K562 (cell line): Measurements from ENCODE around the gene XPC. TPM values are rescaled to one million over a fixed set of nuclear protein-coding genes. Genes with fewer than 3 reads are reported as not detected.

Experiments
- ARID2 ChIP-seq: fragments of 450-650 bp; IDR thresholded peaks from 2 replicates; pipeline ENCODE4 v1.6.1; 2017; ENCODE audit warnings: antibody characterized with exemption, mild to moderate bottlenecking
- DIDO1 ChIP-seq: fragments of 450-650 bp; IDR thresholded peaks from 2 replicates; pipeline ENCODE4 v1.6.1; 2016; ENCODE audit warnings: low read depth, missing biosample characterization, missing genetic modification characterization
- HEY1 ChIP-seq: fragments of 250-450 bp; sonication (Bioruptor Pico); IDR thresholded peaks from 2 replicates; pipeline ENCODE4 v1.5.0; 2020; ENCODE audit warnings: mild to moderate bottlenecking, moderate library complexity, borderline replicate concordance
- LCOR ChIP-seq: sonication (generic); formaldehyde crosslinking; IDR thresholded peaks from 2 replicates; pipeline ENCODE4 v1.8.0; 2022; ENCODE audit warnings: mild to moderate bottlenecking, missing genetic modification reagents
- NEUROD1 ChIP-seq: fragments of 150-350 bp; IDR thresholded peaks from 2 replicates; pipeline ENCODE4 v1.6.1; 2014; ENCODE audit warnings: borderline replicate concordance, low read length, low read depth; ENCODE audit not compliant: partially characterized antibody
- PHB ChIP-seq: fragments of 250-450 bp; sonication (Bioruptor Pico); IDR thresholded peaks from 2 replicates; pipeline ENCODE4 v1.5.0; 2021
- RBM15 ChIP-seq: fragments of 200-400 bp; formaldehyde crosslinking; IDR thresholded peaks from 2 replicates; pipeline ENCODE4 v1.6.1; 2018; ENCODE audit warnings: mild to moderate bottlenecking, low read length, moderate library complexity; ENCODE audit not compliant: insufficient read depth
- SMARCB1 ChIP-seq: IDR thresholded peaks from 2 replicates; pipeline ENCODE4 v1.6.1; 2011; ENCODE audit warnings: improper control_type of control experiment, low read depth; ENCODE audit not compliant: insufficient read length
- SUPT5H ChIP-seq: fragments of 450-650 bp; IDR thresholded peaks from 2 replicates; pipeline ENCODE4 v1.6.1; 2016
- TEAD2 ChIP-seq: fragments of 450-650 bp; IDR thresholded peaks from 2 replicates; pipeline ENCODE4 v1.6.1; 2016; ENCODE audit warnings: missing genetic modification characterization, control low read depth, missing compliant biosample characterization
- ZBTB7A ChIP-seq: IDR thresholded peaks from 2 replicates; pipeline ENCODE4 v1.6.1; 2011; ENCODE audit warnings: low read depth, mild to moderate bottlenecking, low read length, moderate library complexity, borderline replicate concordance; ENCODE audit not compliant: control insufficient read depth
- ZKSCAN1 ChIP-seq: fragments of 150-350 bp; IDR thresholded peaks from 2 replicates; pipeline ENCODE4 v1.6.1; 2016; ENCODE audit warnings: low read depth, low read length
- ZNF232 ChIP-seq: sonication (generic); formaldehyde crosslinking; IDR thresholded peaks from 2 replicates; pipeline ENCODE4 v1.8.0; 2022; ENCODE audit warnings: mild to moderate bottlenecking, missing genetic modification reagents
- polyA plus RNA-seq, 8 experiments: library from polyadenylated mRNA; depleted of rRNA in 4 of 8; stranded (reverse) in 5 of 8; unstranded in 3 of 8; fragments of >200 nt; fragmentation: Nextera tagmentation in 2 of 8; fragmentation: Illumina TruSeq in 1 of 8; extraction: Ambion mirVana in 2 of 8; extraction: Trizol in 1 of 8; gene quantifications; 2 replicates each; pipeline versions ENCODE4 v1.2.1 to v1.2.3, GENCODE V29; 2011 to 2014; ENCODE audit warnings: inconsistent platforms in 1 of 8, missing spikeins in 1 of 8
- total RNA-seq, 7 experiments: library from RNA; depleted of rRNA in 6 of 7; stranded (reverse); fragments of >200 nt in 6 of 7; fragmentation: Illumina TruSeq in 2 of 7; extraction: Trizol in 2 of 7; gene quantifications; 2 replicates each; pipeline versions ENCODE4 v1.2.1 to v1.2.3, GENCODE V29; 2011 to 2021; ENCODE audit warnings: low replicate concordance in 1 of 7
- TF ChIP-seq, protein P1 (sequence below): sonication (generic); formaldehyde crosslinking; IDR thresholded peaks from 2 replicates; pipeline ENCODE4 v1.9.0; 2022; ENCODE audit warnings: mild to moderate bottlenecking, missing genetic modification reagents
- TF ChIP-seq, protein P2 (sequence below): sonication (generic); formaldehyde crosslinking; IDR thresholded peaks from 2 replicates; pipeline ENCODE4 v1.8.0; 2022; ENCODE audit warnings: mild to moderate bottlenecking, low read depth, missing genetic modification reagents
- TF ChIP-seq, protein P3 (sequence below): IDR thresholded peaks from 2 replicates; pipeline ENCODE4 v1.6.1; 2016; ENCODE audit warnings: missing genetic modification characterization, missing compliant biosample characterization
- TF ChIP-seq, protein P4 (sequence below): fragments of 250-450 bp; sonication (Bioruptor Pico); IDR thresholded peaks from 2 replicates; pipeline ENCODE4 v1.8.0; 2021; ENCODE audit warnings: moderate library complexity, mild to moderate bottlenecking, inconsistent platforms

XPC gene
- total and polyA plus RNA-seq, 9 of the 15 experiments (the other 6 are each of a cell fraction or from before 2014, with no cell fraction given), result 3.8 to 54.7 (median 41.3) TPM

DNA sequence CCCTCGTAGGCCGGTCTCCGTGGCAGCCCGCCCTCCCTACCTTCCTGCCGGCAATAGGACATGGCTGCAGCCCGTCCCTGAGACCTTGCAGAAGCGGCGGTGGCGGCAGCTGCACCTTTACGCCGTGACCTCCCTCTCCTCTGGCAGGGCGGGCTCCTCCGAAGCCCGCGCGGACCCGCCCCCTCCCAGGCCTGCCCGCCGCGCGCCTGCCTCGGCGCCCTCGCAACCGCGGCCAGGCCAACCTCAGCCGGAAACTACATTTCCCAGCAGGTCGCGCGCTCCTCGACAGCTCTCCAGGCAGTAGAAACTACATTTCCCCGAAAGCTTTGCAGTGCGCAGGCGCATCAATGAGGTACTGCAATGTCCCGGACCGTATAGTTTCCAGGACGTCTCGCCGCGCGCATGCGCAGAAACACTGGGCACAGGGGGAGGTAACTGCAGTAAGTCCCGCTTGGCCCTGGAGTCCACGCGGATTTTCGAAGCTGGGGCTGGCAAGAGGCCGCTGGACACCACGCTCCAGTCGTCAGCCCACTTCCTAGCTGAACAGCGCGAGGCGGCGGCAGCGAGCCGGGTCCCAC lies 53.7 kb downstream of the XPC start, which contains the start of the genes CHCHD4 and TMEM43 (continued):
- TF ChIP-seq, protein P1, sequence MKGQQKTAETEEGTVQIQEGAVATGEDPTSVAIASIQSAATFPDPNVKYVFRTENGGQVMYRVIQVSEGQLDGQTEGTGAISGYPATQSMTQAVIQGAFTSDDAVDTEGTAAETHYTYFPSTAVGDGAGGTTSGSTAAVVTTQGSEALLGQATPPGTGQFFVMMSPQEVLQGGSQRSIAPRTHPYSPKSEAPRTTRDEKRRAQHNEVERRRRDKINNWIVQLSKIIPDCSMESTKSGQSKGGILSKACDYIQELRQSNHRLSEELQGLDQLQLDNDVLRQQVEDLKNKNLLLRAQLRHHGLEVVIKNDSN (CRISPR knock-in tag), result no peak
- no peak for TF ChIP-seq NEUROD1
- no peak for TF ChIP-seq DIDO1
- no peak for TF ChIP-seq ARID2
- TF ChIP-seq, protein P2, sequence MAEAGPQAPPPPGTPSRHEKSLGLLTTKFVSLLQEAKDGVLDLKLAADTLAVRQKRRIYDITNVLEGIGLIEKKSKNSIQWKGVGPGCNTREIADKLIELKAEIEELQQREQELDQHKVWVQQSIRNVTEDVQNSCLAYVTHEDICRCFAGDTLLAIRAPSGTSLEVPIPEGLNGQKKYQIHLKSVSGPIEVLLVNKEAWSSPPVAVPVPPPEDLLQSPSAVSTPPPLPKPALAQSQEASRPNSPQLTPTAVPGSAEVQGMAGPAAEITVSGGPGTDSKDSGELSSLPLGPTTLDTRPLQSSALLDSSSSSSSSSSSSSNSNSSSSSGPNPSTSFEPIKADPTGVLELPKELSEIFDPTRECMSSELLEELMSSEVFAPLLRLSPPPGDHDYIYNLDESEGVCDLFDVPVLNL (CRISPR knock-in tag), result peak; percentile 50; the same call in 1 of the 2 replicates
- no peak for TF ChIP-seq PHB (CRISPR knock-in tag)
- TF ChIP-seq, protein P3, sequence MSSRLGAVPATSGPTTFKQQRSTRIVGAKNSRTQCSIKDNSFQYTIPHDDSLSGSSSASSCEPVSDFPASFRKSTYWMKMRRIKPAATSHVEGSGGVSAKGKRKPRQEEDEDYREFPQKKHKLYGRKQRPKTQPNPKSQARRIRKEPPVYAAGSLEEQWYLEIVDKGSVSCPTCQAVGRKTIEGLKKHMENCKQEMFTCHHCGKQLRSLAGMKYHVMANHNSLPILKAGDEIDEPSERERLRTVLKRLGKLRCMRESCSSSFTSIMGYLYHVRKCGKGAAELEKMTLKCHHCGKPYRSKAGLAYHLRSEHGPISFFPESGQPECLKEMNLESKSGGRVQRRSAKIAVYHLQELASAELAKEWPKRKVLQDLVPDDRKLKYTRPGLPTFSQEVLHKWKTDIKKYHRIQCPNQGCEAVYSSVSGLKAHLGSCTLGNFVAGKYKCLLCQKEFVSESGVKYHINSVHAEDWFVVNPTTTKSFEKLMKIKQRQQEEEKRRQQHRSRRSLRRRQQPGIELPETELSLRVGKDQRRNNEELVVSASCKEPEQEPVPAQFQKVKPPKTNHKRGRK (tag), result no peak
- no peak for TF ChIP-seq RBM15
- no peak; the same call in 1 of the 2 replicates for TF ChIP-seq ZBTB7A
- TF ChIP-seq SMARCB1, result no peak
- TF ChIP-seq LCOR (CRISPR knock-in tag), result no peak; the same call in 1 of the 2 replicates
- TF ChIP-seq ZNF232 (CRISPR knock-in tag), result no peak
- no peak for TF ChIP-seq HEY1
- TF ChIP-seq TEAD2 (tag), result no peak
- TF ChIP-seq SUPT5H, result peak; percentile 63; the same call in 1 of the 2 replicates
- no peak; the same call in 1 of the 2 replicates for TF ChIP-seq ZKSCAN1
- TF ChIP-seq, protein P4, sequence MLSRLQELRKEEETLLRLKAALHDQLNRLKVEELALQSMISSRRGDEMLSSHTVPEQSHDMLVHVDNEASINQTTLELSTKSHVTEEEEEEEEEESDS (CRISPR knock-in tag), result no peak
